ENCODE results near the gene GSTT2B.
"Not testable (repeated sequence)": the region's sequence is repeated elsewhere in the genome, so short reads cannot be mapped to it uniquely, and the experiment has no call there.

The GSTT2B gene

GRCh38 chr22:23999779-24000178, 38.8 kb upstream of the GSTT2B start:
- not testable (repeated sequence) for H3K27ac Mint-ChIP-seq; H3K4me1 Mint-ChIP-seq (ENCODE audit: low read depth); H3K4me3 Mint-ChIP-seq; H3K9me3 Mint-ChIP-seq; H3K36me3 Mint-ChIP-seq (ENCODE audit: low read depth)
- peaks cover 18% of the 10 kb centered on the region for H3K27me3 Mint-ChIP-seq (ENCODE audit: low read depth)

- H3K4me1 Mint-ChIP-seq (ENCODE audit: low read depth), result no peaks in the 10 kb centered on the region
- no peaks in the 10 kb centered on the region for H3K9me3 Mint-ChIP-seq
- H3K36me3 Mint-ChIP-seq (ENCODE audit: low read depth), result no peaks in the 10 kb centered on the region
- H3K27ac Mint-ChIP-seq, result no peak overlapping the region
- no peak overlapping the region for H3K4me3 Mint-ChIP-seq
- peaks cover 18% of the 10 kb centered on the region for H3K27me3 Mint-ChIP-seq (ENCODE audit: low read depth)
Measured at GRCh38 chr22:23997092-23997491, 36.1 kb upstream of the GSTT2B start.

- H3K27me3 Mint-ChIP-seq (ENCODE audit: low read depth), result peaks cover 18% of the 10 kb centered on the region
- not testable (repeated sequence) for H3K9me3 Mint-ChIP-seq; H3K27ac Mint-ChIP-seq; H3K4me1 Mint-ChIP-seq (ENCODE audit: low read depth); H3K4me3 Mint-ChIP-seq; H3K36me3 Mint-ChIP-seq (ENCODE audit: low read depth)
Measured at GRCh38 chr22:23993581-23994177, 32.7 kb upstream of the GSTT2B start.

GRCh38 chr22:23993080-23993479, 32.1 kb upstream of the GSTT2B start:
- not testable (repeated sequence) for H3K4me1 Mint-ChIP-seq (ENCODE audit: low read depth); H3K9me3 Mint-ChIP-seq; H3K4me3 Mint-ChIP-seq; H3K36me3 Mint-ChIP-seq (ENCODE audit: low read depth); H3K27ac Mint-ChIP-seq
- peaks cover 18% of the 10 kb centered on the region for H3K27me3 Mint-ChIP-seq (ENCODE audit: low read depth)

- H3K36me3 Mint-ChIP-seq (ENCODE audit: low read depth); H3K4me1 Mint-ChIP-seq (ENCODE audit: low read depth); H3K4me3 Mint-ChIP-seq; H3K27ac Mint-ChIP-seq; H3K9me3 Mint-ChIP-seq; H3K27me3 Mint-ChIP-seq (ENCODE audit: low read depth): not testable (repeated sequence)
Measured at GRCh38 chr22:23989583-23990244, 28.7 kb upstream of the GSTT2B start.

- H3K27ac Mint-ChIP-seq; H3K36me3 Mint-ChIP-seq (ENCODE audit: low read depth); H3K27me3 Mint-ChIP-seq (ENCODE audit: low read depth); H3K4me3 Mint-ChIP-seq; H3K4me1 Mint-ChIP-seq (ENCODE audit: low read depth); H3K9me3 Mint-ChIP-seq: not testable (repeated sequence)
Measured at GRCh38 chr22:23986538-23987178, 25.7 kb upstream of the GSTT2B start.

- H3K27ac Mint-ChIP-seq; H3K9me3 Mint-ChIP-seq; H3K27me3 Mint-ChIP-seq (ENCODE audit: low read depth); H3K4me3 Mint-ChIP-seq; H3K4me1 Mint-ChIP-seq (ENCODE audit: low read depth); H3K36me3 Mint-ChIP-seq (ENCODE audit: low read depth): not testable (repeated sequence)
Measured at GRCh38 chr22:23986089-23986488, 25.1 kb upstream of the GSTT2B start.

- Mint-ChIP-seq H3K4me1 (ENCODE audit: low read depth) (peaks cover 2% of the 10 kb centered on the region), H3K27ac (no peak overlapping the region), H3K4me3 (no peak overlapping the region)
Measured at GRCh38 chr22:23984430-23984829, 23.4 kb upstream of the GSTT2B start.

GRCh38 chr22:23980567-23980966, 19.6 kb upstream of the GSTT2B start:
- not testable (repeated sequence) for H3K27ac Mint-ChIP-seq; H3K27me3 Mint-ChIP-seq (ENCODE audit: low read depth); H3K36me3 Mint-ChIP-seq (ENCODE audit: low read depth); H3K9me3 Mint-ChIP-seq; H3K4me1 Mint-ChIP-seq (ENCODE audit: low read depth); H3K4me3 Mint-ChIP-seq

More at GRCh38 chr22:23984430-23984829, 23.4 kb upstream of the GSTT2B start:
- Mint-ChIP-seq H3K36me3 (ENCODE audit: low read depth) (no peaks in the 10 kb centered on the region), H3K9me3 (no peaks in the 10 kb centered on the region), H3K27me3 (ENCODE audit: low read depth) (peaks cover 7% of the 10 kb centered on the region)

GRCh38 chr22:23979557-23980240, 18.7 kb upstream of the GSTT2B start, which contains the start of gene GSTT2:
Gene GSTT2 (plus strand): TSS chr22:23980134.
- not testable (repeated sequence) for H3K4me3 Mint-ChIP-seq; H3K36me3 Mint-ChIP-seq (ENCODE audit: low read depth); H3K27me3 Mint-ChIP-seq (ENCODE audit: low read depth); H3K9me3 Mint-ChIP-seq; H3K27ac Mint-ChIP-seq; H3K4me1 Mint-ChIP-seq (ENCODE audit: low read depth)

- not testable (repeated sequence) for H3K4me3 Mint-ChIP-seq; H3K27ac Mint-ChIP-seq; H3K9me3 Mint-ChIP-seq; H3K27me3 Mint-ChIP-seq (ENCODE audit: low read depth); H3K4me1 Mint-ChIP-seq (ENCODE audit: low read depth); H3K36me3 Mint-ChIP-seq (ENCODE audit: low read depth)
Measured at GRCh38 chr22:23977304-23977703, 16.3 kb upstream of the GSTT2B start.

GRCh38 chr22:23974836-23975352, 13.9 kb upstream of the GSTT2B start:
- Mint-ChIP-seq H3K4me1 (ENCODE audit: low read depth) (peaks cover 16% of the 10 kb centered on the region), H3K36me3 (ENCODE audit: low read depth) (peaks cover 15% of the 10 kb centered on the region)
- not testable (repeated sequence) for H3K9me3 Mint-ChIP-seq; H3K4me3 Mint-ChIP-seq; H3K27me3 Mint-ChIP-seq (ENCODE audit: low read depth); H3K27ac Mint-ChIP-seq

GRCh38 chr22:23974345-23974744, 13.3 kb upstream of the GSTT2B start, which contains the start of gene DDT:
Gene DDT (minus strand): TSS chr22:23974441. CDS start chr22:23974414, 27 bp downstream.
- H3K27me3 Mint-ChIP-seq (ENCODE audit: low read depth), result not testable (repeated sequence)
- Mint-ChIP-seq H3K36me3 (ENCODE audit: low read depth) (peaks cover 18% of the 10 kb centered on the region), H3K4me1 (ENCODE audit: low read depth) (peaks cover 20% of the 10 kb centered on the region)

GRCh38 chr22:23971927-23972326, 10.9 kb upstream of the GSTT2B start:
- not testable (repeated sequence) for H3K4me3 Mint-ChIP-seq; H3K9me3 Mint-ChIP-seq; H3K27ac Mint-ChIP-seq; H3K27me3 Mint-ChIP-seq (ENCODE audit: low read depth)
- Mint-ChIP-seq H3K36me3 (ENCODE audit: low read depth) (peaks cover 20% of the 10 kb centered on the region), H3K4me1 (ENCODE audit: low read depth) (peaks cover 24% of the 10 kb centered on the region)

More at GRCh38 chr22:23974345-23974744, 13.3 kb upstream of the GSTT2B start, which contains the start of gene DDT:
- H3K4me3 Mint-ChIP-seq, H3K27ac Mint-ChIP-seq, H3K9me3 Mint-ChIP-seq: not testable (repeated sequence)
